NCI-H2227 treated with DMSO at 0.1 percent for 48 hours (cell line): ENCODE measurements around the gene NAV2.

Experiments used
- DNase-seq: peaks from one replicate; lab custom pipeline; 2025; lab: John Stamatoyannopoulos, UW

NAV2 gene

DNA sequence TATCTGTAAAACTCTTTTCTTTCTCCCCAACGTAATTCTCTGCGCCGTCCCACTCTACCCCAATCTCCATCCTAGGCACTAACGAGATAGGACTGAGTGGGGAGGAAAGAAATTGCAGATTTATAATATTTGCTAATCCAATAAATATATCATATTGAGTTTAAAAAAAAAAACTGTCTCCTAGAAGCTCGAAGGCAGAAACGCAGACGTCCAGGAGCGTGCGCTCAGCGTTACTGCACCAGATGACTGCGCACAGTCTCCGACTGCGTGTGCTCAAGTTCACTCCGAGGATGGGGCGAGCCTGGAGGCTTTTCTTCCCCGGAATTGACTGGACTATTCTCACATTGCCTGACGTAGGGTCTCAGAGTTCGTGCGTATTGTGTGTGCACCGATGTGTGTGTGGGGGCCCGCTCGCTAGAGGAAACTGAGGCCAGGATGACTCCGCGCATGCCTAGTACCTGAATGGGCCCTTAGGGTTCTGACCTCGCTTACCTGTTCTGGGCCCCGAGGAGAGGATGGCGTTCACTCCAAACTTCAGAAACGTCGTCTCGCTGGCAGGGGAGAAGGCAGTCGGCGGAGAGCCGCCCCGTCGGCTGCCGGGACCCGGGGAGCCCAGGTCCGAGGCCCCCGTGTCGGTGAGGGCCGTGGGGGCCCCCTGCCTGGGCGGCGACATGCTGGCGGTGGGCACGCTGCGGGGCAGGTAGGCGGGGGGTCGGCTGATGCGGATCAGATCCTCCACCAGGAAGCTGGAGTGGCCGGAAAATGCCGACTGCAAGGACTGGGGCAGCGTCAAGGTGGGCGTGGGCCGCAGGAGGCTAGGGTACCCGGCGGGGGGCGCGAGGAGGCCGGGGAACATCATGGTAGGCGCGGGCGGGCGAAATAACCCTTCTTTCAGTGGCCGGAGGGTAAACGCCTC is 447.1 kb downstream of the NAV2 start:
- no peak for DNase-seq

GRCh38 chr11:20160425-20161229 is 448.0 kb downstream of the NAV2 start, which contains the start of gene DBX1:
DBX1 (minus strand) TSS chr11:20160475; CDS start chr11:20160324, 151 bp downstream.
- DNase-seq = no peak

DNA sequence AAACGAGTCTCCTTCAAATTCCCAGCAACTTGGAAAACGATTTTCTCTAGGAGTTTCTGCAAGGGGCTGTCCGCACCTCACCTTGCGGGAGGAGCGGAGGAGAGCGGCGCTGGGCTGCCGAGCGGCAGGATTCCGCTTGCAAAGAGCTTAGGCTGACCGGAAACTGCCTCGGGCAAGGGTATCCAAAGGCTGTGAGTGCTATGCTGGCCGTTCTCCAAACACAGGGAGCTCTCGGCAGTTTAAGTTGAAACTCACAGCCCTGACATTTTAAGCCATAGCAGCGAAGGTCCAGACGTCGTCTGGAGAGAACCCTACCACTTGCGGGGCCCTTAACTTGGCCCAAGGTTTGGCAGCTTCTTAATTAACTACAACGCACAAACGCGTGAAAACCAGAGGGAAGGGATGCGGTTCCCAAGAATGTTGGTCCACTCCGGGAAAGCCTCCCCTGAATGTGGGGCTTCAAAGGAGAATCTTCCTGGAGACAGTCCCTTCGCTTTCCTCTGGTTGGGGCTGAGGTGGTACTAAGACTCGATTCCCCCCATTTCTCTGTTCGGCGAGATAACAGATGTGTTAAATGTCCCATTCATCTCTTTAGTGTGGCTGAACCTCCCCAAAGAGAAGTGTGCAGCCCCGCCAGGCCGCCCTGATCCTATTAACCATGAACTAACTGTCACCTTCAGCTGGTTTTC is 448.7 kb downstream of the NAV2 start:
- no peak for DNase-seq

DNA sequence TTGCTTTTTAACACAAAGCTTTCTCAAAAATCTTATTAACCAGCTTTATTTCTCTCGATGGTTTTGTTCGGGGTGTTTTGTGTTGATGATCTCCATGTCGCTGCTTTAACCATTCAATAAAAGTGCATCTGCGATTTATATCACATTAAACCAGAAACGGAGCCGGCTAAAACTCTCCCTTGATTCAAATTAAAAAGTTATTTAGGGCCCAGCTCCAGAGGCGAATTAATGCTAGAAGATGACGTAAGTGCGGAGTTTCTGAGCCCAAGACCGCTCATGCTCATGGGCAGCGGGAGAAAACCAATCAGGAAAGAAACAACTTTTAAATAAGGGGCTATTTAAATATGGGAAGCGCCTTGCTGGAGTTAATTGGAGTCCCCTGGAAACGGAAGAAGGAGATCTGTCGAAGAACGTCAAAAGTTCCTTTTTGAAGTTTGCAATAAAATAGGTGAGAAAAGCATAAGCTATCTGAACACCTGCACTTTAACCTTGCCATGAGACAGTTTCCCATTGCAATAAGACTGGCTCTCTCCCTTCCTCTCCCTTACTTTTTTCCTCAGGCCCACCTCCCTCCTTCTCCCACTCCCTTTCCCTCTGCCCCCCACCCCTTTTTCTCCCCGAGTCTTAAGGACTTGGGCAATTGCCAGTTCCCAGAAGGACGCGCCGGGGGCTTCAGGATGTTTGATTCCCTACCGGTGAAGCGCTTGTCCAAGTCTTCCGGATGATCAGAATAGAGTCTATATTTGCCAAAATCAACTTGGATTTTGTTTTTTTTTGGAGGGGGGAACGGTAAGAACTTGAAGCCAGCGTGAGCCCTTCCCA is 449.5 kb downstream of the NAV2 start:
- DNase-seq = no peak

DNA sequence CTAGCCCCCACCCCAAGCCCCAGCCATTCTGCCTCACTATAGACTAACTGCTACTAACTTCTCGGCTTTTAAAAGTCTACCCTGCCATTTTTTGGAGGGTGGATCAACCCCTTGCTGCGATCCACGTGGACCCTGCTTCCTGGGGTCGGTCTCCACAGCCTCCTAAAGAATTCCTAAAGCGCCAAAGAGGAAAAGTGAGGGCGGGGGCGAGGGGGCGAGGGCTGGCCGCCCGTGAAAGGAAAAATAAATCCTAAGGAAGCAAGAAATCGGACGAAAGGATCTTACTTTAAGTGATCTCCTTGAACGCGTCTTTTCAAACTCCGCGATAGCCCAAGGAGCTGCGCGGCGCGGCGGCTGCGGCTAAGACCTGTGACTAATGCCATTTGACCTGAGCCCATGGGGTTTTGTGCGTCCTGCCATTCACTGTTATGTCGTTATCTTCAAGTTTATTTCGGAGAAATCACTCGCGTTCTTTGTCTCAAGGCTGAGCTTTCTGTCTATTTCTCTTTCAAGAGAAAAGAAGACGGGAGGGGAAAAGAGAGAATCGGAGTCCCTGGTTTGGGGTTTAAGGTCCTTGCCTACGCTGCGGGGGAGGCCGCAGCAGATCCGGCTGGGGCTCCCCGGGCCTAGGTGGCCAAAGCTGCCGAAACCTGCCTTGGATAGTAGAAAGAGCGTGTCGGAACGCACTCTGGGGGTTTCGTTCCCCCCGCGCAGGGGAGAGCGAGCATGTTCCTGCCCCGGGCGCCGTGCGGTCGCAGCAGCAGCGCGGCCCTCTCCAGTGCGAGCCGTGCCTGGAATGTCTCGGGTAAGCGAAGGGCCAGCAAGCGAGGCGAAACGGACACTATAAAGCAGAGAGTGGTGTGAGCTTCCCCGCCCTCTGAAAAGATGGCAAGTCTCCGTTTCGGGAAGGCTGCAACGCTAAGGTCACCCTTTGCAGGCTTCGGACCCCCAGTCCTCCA is 450.5 kb downstream of the NAV2 start:
- peak; percentile 25 for DNase-seq

DNA sequence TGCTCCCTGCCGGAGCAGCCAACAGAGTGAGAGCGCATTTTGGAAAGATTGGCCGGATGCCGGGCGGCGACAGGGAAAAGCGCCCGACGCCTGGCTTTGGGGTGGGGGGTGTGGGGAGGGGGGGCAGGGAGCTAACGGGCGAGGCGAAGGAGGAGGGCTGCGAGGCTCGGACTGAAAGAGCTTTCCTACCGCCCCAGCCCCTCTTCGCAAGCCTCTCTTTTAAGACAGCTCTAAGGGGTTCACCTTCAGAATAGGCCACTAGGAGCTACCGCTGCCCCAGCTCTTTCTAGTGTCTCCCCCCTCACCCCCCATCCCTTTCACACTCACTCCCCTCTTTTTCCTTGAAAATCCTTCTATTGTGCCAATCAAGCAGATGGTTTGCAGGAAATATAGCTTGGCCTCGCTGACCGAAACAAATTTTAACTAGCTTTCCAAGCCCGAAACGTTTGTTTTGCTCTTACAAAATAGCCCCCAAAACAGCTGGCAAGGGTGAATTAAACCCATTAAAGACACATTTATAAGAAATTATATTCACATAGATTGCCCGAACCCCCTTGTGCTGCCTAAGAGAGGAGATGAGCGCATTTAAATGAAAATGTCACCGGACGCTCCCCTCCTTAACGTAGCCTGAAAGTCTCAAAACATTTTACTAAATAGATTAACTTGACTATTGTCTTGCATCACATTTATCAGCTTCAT is 451.3 kb downstream of the NAV2 start:
- no peak for DNase-seq
